Sigmoid colon (tissue), 4 donors: ENCODE data around the gene EML4.

Experiments used
- CTCF ChIP-seq, 4 experiments: fragments of 450-650 bp in 3 of 4; fragments of 200-600 bp in 1 of 4; IDR thresholded peaks; one replicate each; pipeline ENCODE4 v1.5.1; 2016 to 2019; ENCODE audit warnings: antibody characterized with exemption in 4 of 4, mild to moderate bottlenecking in 3 of 4, moderate library complexity in 2 of 4
- EP300 ChIP-seq, 4 donors: sonication (generic); formaldehyde crosslinking; IDR thresholded peaks; one replicate each; pipeline ENCODE4 v1.6.1; 2017; ENCODE audit warnings: antibody characterized with exemption in 4 of 4
- POLR2A ChIP-seq, 2 donors: fragments of 450-650 bp; IDR thresholded peaks; one replicate each; pipeline ENCODE4 v1.6.1; 2016; ENCODE audit warnings: antibody characterized with exemption in 2 of 2, mild to moderate bottlenecking in 2 of 2, moderate library complexity in 2 of 2

- no peak for TF ChIP-seq POLR2A (IDR thresholded peaks at IDR 0.05)
- no peak for TF ChIP-seq EP300 (IDR thresholded peaks at IDR 0.05)
- TF ChIP-seq CTCF (IDR thresholded peaks at IDR 0.05) = no peak
These were observed 21.4 kb upstream of the EML4 start for GRCh38 chr2:42147641-42148274.
